ENCODE data around the gene CLK2. TPM values are rescaled to one million over a fixed set of nuclear protein-coding genes. Genes with fewer than 3 reads are reported as not detected.
"Not testable (repeated sequence)": the region's sequence is repeated elsewhere in the genome, so short reads cannot be mapped to it uniquely, and the experiment has no call there.

The CLK2 gene
- total RNA-seq, 1 experiment from 2014 or later = 26.9 TPM

- DNase-seq (ENCODE audit: low read depth) = no peak
Measured at GRCh38 chr1:155267373-155267772, 5.9 kb downstream of the CLK2 start.

DNA sequence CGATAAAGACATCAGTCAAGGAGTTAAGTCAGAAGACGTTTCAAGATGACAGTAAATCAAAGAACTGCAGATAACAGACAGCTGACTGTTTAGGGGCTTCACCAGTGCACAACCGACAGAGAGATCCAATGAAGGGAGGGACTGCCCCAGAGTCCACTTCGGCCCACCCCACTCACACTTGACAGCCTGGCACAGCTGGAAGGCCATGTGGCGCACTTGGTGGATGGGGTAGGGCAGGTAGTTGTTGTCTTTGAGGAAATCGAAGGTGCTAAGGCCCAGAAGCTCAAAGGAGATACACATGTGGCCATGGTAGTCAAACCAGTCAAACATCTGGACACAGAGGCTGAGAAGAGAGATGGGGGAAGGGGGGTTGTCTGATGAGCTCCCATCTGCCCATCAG lies 6.8 kb downstream of the CLK2 start:
- DNase-seq (ENCODE audit: low read depth) = no peak

GRCh38 chr1:155263067-155263466 lies 10.2 kb downstream of the CLK2 start:
- no peak for DNase-seq (ENCODE audit: low read depth)

GRCh38 chr1:155261852-155262673 lies 11.2 kb downstream of the CLK2 start, which contains the start of gene SCAMP3:
Gene SCAMP3, minus strand, starts transcription at chr1:155262360. Its CDS starts 209 bp downstream, at chr1:155262151.
- peak; percentile 98 for DNase-seq (ENCODE audit: low read depth)

DNA sequence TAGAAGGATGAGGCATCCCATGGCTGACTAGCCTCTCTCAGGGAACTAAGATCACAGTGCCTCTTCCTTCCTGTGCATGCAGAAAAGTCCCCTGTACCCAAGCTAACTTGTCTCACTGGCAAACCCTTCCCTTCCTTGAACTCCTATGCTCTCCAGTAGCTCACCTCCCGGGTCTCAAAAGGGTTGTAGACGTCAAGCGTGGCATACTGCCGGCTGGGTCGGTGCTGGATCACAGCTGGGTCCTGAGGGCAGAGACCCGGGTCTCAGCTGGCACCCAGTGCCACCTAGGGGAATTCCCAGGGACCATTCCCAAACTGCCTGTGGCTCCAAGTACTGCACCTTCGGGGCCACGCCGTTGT lies 11.8 kb downstream of the CLK2 start:
- DNase-seq (ENCODE audit: low read depth) = no peak

- DNase-seq (ENCODE audit: low read depth) = no peak
Measured at GRCh38 chr1:155260276-155260675, 13.0 kb downstream of the CLK2 start.

- peak; percentile 61 for DNase-seq (ENCODE audit: low read depth)
Measured at GRCh38 chr1:155256058-155256852, 17.0 kb downstream of the CLK2 start.

GRCh38 chr1:155255243-155256007 lies 17.9 kb downstream of the CLK2 start, which contains the start of gene ENTREP3:
Gene ENTREP3, minus strand, starts transcription at chr1:155255483. Its CDS starts 606 bp downstream, at chr1:155254877.
- peak; percentile 77 for DNase-seq (ENCODE audit: low read depth)

- DNase-seq (ENCODE audit: low read depth) = peak; percentile 31
Measured at GRCh38 chr1:155254714-155255242, 18.5 kb downstream of the CLK2 start.

GRCh38 chr1:155254228-155254713 lies 19.0 kb downstream of the CLK2 start:
- no peak for DNase-seq (ENCODE audit: low read depth)

DNA sequence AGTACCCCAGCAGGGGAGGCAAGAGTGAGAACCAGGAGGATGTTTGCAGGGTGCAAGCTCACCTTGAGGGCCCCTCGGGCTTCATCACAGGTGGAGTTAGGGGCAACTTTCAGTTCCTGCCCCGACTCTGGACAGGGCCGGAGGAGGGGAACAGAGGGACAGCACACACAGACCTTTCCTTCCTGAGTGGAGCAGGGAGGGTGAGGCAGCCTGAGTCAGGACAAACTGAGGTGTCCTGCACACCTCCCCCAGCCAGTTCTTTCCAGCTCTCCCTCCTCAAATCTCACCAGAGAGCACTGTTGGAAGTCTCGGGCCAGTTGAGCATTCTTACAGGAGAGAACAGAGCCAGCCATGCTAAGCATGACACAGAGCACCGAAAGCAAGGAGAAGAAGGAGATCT lies 19.5 kb downstream of the CLK2 start:
- DNase-seq (ENCODE audit: low read depth) = no peak

- DNase-seq (ENCODE audit: low read depth) = no peak
Measured at GRCh38 chr1:155253208-155253607, 20.1 kb downstream of the CLK2 start.

- no peak for DNase-seq (ENCODE audit: low read depth)
Measured at GRCh38 chr1:155251566-155251965, 21.7 kb downstream of the CLK2 start.

DNA sequence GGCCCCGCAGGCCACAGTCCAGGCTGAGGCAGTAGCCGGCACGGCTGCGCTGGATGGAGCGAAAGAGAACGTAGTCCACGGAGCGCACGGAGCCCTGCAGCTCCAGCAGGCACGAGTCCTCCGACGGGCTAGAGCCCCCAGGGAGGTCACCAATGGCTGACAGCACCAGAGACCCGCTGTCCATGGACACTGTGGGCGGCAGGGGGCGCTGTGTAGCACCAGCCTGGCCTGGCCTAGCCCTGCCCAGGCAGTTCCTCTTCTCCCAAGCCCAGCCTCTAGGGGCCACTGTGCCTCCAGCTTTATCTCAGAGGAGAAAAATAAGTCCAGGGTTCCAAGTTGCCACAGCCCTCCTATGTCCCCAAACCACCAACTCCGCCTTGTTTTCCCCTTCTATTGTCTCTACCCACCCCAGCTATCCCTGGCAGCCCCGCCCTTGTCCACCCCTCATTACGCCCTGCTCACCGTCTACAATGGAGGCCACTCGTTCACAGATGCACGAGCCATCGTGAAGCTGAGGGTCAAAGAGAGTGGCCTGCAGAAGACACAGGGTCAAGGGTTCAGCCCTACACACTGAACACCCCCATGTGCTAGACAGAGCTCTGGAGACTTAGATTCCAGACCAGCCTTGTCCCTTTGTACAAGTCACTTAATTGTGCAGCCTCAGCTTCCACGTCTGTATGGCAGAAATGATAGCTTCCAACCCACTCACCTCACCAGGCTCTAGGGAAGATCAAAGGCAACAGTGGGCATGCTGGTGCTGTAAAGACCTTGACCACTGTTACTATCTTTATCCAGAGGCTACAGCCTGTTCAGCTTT lies 22.5 kb downstream of the CLK2 start:
- peak; percentile 89 for DNase-seq (ENCODE audit: low read depth)

DNA sequence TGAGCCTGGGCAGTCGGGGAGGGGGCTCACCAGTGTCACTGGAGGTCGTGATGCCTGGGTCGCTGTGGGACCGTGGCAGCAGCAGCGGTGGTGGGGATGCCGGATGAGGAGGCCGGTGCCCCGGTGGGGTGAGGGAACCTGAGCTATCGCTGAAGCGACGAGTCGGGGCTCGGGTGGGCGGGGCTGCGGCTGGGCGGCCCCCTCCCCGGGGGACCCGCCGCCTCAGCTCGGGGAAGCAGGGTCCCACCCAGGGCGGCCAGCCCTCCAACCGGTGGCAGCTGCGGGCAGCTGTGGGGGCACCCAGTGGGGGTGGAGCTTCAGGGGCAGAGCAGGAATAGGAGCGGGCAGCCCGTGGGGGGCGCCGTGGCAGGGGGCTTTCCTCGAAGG lies 23.1 kb downstream of the CLK2 start:
- DNase-seq (ENCODE audit: low read depth) = no peak

DNA sequence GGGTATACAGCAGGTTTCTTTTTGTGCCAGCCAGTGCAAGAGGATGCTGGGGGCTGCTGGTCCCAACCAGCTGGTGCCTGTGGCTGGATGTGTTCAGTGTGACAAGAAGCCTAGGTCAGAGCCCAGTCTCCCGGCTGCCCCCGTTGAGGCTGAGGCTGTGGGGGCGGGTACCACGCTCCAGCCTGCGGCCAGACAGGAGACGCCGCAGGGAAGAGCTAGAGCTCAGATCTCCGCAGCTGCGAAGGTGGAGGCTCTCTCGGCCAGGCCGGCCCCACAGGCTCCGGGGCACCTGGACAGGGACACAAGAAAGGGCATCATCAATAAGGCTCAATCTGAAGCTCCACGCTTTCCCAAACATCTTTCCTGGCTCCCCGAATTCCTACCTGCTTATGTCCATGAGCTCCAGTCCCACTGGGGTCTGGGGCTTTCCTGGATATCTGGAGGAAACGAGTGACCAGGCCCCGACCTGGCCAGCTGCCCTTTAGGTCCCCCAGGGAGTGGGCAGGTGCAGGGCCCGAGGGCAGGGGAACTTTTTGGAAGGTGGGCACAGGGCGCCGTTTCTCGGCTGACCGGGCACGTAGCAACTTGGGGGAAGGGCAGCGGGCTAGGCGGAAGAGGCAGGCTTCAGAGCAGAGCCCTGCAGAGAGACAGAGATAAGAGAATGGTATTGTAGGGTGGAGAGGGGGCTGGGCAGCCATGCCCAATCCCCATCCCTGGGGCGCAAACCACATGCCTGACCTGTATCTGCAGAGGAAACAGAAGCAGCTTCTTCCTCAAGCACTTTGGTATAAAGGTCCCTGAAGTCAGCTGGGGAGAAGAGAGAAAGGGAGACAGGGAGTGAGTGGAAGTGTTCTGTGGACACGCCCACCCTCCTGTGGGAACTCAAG lies 25.4 kb downstream of the CLK2 start:
- no peak for DNase-seq (ENCODE audit: low read depth)

DNA sequence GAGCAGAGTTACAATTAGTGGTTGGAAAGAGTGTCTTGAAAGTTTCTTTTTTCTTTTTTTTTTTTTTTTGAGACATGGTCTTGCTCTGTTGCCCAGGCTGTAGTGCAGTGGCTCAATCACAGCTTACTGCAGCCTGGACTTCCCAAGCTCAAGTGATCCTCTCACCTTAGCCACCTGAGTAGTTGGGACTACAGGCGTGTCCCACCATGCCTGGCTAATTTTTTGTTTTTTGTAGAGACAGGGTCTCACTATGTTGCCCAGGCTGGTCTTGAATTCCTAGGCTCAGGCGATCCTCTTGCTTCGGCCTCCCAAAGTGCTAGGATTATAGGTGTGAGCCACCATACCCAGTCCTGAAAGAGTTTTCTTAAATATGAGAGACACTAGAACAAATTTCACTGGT lies 26.5 kb downstream of the CLK2 start:
- DNase-seq (ENCODE audit: low read depth) = not testable (repeated sequence)

DNA sequence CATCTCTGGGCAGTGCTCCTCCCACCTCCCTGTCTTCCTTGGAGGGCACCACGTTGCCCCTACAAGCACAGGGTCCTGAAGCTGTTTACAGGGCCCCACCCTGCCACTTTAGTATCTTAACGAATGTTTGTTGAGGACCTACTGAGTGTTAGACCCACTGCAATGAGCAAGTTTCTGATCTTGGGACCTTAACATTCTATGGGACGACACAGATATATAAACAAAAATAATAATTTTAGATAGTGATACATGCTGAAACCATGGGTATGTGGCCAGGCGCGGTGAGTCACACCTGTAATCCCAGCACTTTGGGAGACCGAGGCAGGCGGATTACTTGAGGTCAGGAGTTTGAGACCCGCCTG lies 28.2 kb downstream of the CLK2 start:
- no peak for DNase-seq (ENCODE audit: low read depth)

- DNase-seq (ENCODE audit: low read depth) = peak; percentile 100
Measured at GRCh38 chr1:155244368-155245162, 28.7 kb downstream of the CLK2 start.

Data from LHCN-M2 (cell line).